Testis (tissue), 3 donors: Measurements from ENCODE around the gene THY1. TPM values are rescaled to one million over a fixed set of nuclear protein-coding genes. Genes with fewer than 3 reads are reported as not detected.

Source experiments
- DNase-seq: peaks from one replicate; pipeline ENCODE4 v3.0.0-alpha.2; 2019
- H3K27ac ChIP-seq, 2 donors: fragments of 200-600 bp; sonication (generic); one replicate each; pipeline ENCODE4 v1.5.1; 2019
- H3K27me3 ChIP-seq: fragments of 200-600 bp; sonication (generic); one replicate; pipeline ENCODE4 v1.5.1; 2019
- H3K36me3 ChIP-seq: fragments of 200-600 bp; sonication (generic); one replicate; pipeline ENCODE4 v1.5.1; 2017; ENCODE audit warnings: low read depth; ENCODE audit errors: missing control alignments
- H3K4me1 ChIP-seq: fragments of 200-600 bp; sonication (generic); one replicate; pipeline ENCODE4 v1.5.1; 2019
- H3K4me3 ChIP-seq, 2 donors: fragments of 200-600 bp; sonication (generic); one replicate each; pipeline ENCODE4 v1.5.1; 2017 to 2019
- H3K9me3 ChIP-seq: fragments of 200-600 bp; sonication (generic); one replicate; pipeline ENCODE4 v1.5.1; 2017
- POLR2A ChIP-seq: fragments of 450-650 bp; IDR thresholded peaks from one replicate; pipeline ENCODE4 v1.6.1; 2017; ENCODE audit warnings: antibody characterized with exemption, mild to moderate bottlenecking, moderate library complexity
- WGBS, 2 donors: methylation state at CpG; one replicate each; pipeline ENCODE4 v1.1.5; 2018; 5-methylcytosine and 5-hydroxymethylcytosine counted together
- intact Hi-C: fragments of 100-400 bp; cut with DNase I; formaldehyde crosslinking; loops from one replicate; pipeline ENCODE4 v1.15.1; 2023; ENCODE audit warnings: low total_unique reads
- polyA plus RNA-seq: library from polyadenylated mRNA; stranded (reverse); fragments of 350-450 nt; fragmentation: Illumina TruSeq; extraction: RNeasy Lipid Tissue Mini Kit (QIAGEN cat#74804); gene quantifications from one replicate; pipeline ENCODE4 v1.2.3, GENCODE V29; 2014; ENCODE audit warnings: low read depth, low replicate concordance; ENCODE audit not compliant: insufficient read depth
- total RNA-seq, 2 donors: library from RNA; depleted of rRNA; stranded (reverse); fragments of >200 nt; gene quantifications; one replicate each; pipeline ENCODE4 v1.2.3, GENCODE V29; 2016
- TF ChIP-seq, protein P1 (sequence below), 3 experiments: fragments of 450-650 bp in 2 of 3; fragments of 200-600 bp in 1 of 3; sonication (generic) in 1 of 3; IDR thresholded peaks; one replicate each; pipeline ENCODE4 v1.5.1; 2016 to 2019; ENCODE audit warnings: antibody characterized with exemption in 3 of 3, mild to moderate bottlenecking in 2 of 3, moderate library complexity in 1 of 3

Gene THY1
- total and polyA plus RNA-seq, 3 donors from 2014 or later, result 5.9 to 132 (median 30.0) TPM

DNA sequence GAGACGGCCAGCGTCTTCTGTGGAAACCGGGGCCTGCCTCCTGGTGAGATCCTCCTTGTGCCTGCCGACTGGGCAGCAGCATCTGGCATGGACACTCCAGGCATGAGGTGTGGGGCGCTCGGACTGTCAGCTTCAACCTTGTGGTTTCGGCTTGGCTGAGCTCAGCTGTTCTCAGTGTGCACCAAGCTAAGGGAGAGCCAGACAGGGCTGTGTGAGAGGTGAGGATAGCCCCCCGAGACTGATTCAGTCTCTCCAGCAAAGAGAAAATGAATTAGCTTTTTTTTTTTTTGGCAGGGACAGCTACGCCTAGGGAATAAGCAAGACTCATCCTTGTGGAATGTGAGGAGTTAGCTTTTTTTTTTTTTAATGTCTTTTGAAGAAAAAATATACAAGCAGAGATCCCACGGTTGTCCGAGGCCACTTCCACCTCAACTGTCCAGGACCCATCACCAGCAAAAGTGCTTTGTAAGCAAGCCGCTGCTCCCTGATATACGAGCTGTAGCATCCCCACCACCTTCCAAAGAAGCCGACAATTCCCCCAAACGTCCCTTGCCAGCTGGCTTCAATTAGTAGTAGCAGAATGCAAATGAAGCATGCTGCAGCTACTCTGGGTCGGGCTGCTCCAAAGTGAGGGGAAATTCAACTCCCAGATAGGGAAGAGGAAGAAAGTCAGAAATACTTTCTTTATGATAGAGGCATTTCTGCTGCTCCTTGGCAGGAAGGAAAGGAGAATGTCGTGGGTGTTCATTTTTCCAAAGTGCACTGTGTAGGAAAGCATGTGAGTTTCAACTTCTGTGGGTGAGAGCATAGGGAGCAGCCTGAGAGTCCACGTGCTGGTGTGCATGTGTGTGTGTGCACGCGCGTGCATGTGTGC lies 9.7 kb upstream of the THY1 start:
- Histone ChIP-seq H3K27me3 (no peaks in the 10 kb centered on the region), H3K4me1 (peaks cover 4% of the 10 kb centered on the region), H3K27ac (peak overlapping the region in 1 of 2 donors; percentile 26), H3K36me3 (no peaks in the 10 kb centered on the region), H3K9me3 (no peaks in the 10 kb centered on the region), H3K4me3 (no peak overlapping the region)
- intact Hi-C loops, result no loop called here
- no peak for TF ChIP-seq POLR2A
- TF ChIP-seq, protein P1, sequence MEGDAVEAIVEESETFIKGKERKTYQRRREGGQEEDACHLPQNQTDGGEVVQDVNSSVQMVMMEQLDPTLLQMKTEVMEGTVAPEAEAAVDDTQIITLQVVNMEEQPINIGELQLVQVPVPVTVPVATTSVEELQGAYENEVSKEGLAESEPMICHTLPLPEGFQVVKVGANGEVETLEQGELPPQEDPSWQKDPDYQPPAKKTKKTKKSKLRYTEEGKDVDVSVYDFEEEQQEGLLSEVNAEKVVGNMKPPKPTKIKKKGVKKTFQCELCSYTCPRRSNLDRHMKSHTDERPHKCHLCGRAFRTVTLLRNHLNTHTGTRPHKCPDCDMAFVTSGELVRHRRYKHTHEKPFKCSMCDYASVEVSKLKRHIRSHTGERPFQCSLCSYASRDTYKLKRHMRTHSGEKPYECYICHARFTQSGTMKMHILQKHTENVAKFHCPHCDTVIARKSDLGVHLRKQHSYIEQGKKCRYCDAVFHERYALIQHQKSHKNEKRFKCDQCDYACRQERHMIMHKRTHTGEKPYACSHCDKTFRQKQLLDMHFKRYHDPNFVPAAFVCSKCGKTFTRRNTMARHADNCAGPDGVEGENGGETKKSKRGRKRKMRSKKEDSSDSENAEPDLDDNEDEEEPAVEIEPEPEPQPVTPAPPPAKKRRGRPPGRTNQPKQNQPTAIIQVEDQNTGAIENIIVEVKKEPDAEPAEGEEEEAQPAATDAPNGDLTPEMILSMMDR (IDR thresholded peaks at IDR 0.05), result no peak
- WGBS, 2 donors, result 43 to 47% methylated on average over 20 to 21 of the region's 21 CpGs
- DNase-seq, result peak; percentile 33

DNA sequence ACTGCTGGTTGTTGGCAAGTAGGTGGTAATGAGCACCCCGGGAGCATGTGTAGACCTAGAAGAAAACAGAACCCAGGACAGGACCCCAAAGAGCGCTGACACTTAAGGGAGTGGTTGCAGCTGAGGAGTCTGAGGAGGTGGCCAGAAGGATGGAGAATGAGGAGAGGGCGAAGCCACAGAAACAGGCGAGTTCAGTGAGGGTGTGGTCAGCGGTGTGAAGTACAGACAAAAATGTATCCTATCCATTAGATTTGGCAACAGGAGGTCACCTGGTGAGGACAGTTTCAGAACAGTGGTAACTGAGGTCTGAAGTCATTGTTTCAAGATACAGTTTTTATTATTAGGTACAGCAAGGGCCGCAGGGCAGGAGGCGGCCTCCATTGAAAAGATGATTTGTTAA lies 8.6 kb upstream of the THY1 start:
- TF ChIP-seq POLR2A, result no peak
- TF ChIP-seq, protein P1 (IDR thresholded peaks at IDR 0.05), result no peak
- Histone ChIP-seq H3K27ac (no peak overlapping the region), H3K36me3 (no peaks in the 10 kb centered on the region), H3K4me1 (peaks cover 4% of the 10 kb centered on the region), H3K4me3 (no peak overlapping the region), H3K27me3 (no peaks in the 10 kb centered on the region), H3K9me3 (no peaks in the 10 kb centered on the region)
- intact Hi-C loops, result no loop called here
- WGBS, 2 donors, result 85 to 88% methylated on average over 7 of the region's 7 CpGs
- DNase-seq, result no peak

DNA sequence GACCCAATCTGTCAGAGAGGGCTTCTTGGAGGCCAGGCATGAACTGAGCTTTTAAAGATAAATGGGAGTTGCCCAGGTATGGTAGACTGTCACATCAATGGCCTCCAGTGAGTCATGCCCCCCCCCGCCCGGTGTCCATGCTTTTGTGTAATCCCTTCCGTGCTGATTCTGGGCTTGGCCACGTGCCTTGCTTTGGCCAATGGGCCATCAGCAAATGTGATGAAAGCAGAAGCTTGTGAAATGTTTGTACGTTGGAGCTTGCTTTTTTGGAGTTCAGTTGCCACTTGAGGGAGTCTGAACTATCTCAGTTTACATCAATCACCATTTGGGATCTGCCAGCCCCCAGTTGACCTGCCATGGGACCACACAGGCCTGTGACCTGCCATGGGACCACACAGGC lies 4.3 kb upstream of the THY1 start:
- no peak for DNase-seq
- H3K36me3 ChIP-seq, result no peaks in the 10 kb centered on the region
- H3K4me3 ChIP-seq, result no peak overlapping the region
- intact Hi-C loops, result no loop called here
- no peaks in the 10 kb centered on the region for H3K4me1 ChIP-seq
- WGBS, 2 donors, result 88 to 90% methylated on average over 5 of the region's 5 CpGs
- H3K9me3 ChIP-seq, result no peaks in the 10 kb centered on the region
- no peak for TF ChIP-seq POLR2A
- TF ChIP-seq, protein P1 (IDR thresholded peaks at IDR 0.05), result no peak
- no peak overlapping the region for H3K27ac ChIP-seq
- no peaks in the 10 kb centered on the region for H3K27me3 ChIP-seq

DNA sequence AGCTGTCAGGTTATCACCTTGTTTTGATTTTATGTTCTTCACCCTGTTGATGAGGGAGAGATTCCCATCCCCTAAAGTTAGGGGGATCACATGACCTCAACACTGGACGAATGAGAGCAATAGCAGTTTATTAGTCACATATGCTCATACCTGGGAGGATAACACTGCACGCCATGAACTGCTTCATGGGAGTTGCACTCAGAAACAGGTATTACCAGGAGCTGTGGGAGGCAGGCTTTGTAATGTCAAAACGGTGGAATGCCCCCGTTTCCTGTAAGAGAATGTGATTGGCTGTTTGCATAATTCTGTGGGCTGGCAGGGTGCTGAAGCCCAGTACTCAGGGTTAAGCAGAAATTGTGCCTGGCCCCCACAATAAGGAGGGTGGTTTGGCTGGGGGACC lies 3.2 kb upstream of the THY1 start:
- H3K4me3 ChIP-seq, result no peak overlapping the region
- H3K27me3 ChIP-seq, result no peaks in the 10 kb centered on the region
- DNase-seq, result no peak
- TF ChIP-seq POLR2A, result no peak
- TF ChIP-seq, protein P1 (IDR thresholded peaks at IDR 0.05), result no peak
- WGBS, 2 donors, result 76 to 78% methylated on average over 4 of the region's 4 CpGs
- H3K27ac ChIP-seq, result no peak overlapping the region
- intact Hi-C loops, result no loop called here
- H3K4me1 ChIP-seq, result peaks cover 5% of the 10 kb centered on the region
- no peaks in the 10 kb centered on the region for H3K36me3 ChIP-seq
- H3K9me3 ChIP-seq, result no peaks in the 10 kb centered on the region

DNA sequence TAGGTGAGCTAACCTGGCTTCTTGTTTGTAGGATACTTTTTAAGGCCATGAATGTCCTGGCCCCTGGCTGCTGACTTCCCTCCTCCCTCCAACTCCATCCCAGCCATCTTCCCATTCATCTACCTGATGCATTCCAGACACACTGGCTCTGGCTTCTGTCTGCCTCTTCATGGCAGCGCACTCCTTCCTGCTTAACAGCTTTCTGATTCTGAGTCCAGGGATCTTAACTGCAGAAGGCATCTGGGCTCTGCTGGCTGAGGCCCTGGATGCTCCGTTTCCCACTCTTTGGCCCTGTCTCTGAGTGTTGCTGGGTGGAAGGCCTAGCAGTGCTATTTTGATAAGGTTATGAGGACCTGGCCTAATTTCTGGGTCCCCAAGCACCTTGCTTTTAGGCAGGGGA lies 1.8 kb upstream of the THY1 start:
- Histone ChIP-seq H3K4me3 (no peak overlapping the region), H3K27ac (no peak overlapping the region), H3K4me1 (peaks cover 5% of the 10 kb centered on the region), H3K27me3 (no peaks in the 10 kb centered on the region), H3K9me3 (no peaks in the 10 kb centered on the region), H3K36me3 (no peaks in the 10 kb centered on the region)
- 75 to 87% methylated on average over 2 of the region's 2 CpGs for WGBS, 2 donors
- DNase-seq, result no peak
- intact Hi-C loops, result no loop called here
- TF ChIP-seq, protein P1 (IDR thresholded peaks at IDR 0.05), result no peak
- TF ChIP-seq POLR2A, result no peak
